ENCODE results near the gene RASD2.

Gene RASD2

DNA sequence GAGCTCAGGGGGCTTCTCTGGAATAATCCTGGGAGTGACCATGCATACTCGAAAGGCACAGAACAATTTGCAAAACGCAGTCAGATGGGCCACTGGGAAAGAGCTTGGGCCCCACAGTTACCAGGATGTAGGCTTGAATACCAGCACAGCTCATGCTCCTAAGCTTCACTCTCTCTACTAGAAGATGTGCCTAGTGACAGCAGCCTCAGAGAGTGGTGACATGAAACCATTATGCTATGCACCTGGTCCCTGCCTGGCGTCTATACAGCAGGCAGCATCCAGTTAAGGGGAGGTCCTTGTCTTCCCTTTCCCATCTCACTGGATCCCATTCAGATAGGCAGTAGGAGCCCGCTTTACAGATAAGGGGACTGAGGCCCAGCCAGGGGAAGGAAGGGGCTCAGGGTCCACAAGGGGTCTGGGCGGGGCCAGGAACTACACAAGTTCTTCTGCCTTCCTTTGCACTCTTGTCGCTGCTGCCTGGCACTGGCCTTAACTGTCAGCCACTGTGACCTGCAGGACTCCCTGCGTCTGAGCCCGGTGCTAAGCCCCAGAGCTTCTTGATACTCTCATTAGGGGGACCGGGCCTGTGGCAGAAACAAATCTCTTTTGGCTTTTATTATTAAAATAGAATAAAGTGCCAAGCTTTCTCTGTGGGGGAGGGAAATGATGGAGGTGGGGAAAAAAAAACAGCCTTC lies 21.2 kb upstream of the RASD2 start:
- FAIRE-seq (no peak), DNase-seq (ENCODE audit: insufficient read length, low spot score) (no peak)
- TF ChIP-seq, protein P1, sequence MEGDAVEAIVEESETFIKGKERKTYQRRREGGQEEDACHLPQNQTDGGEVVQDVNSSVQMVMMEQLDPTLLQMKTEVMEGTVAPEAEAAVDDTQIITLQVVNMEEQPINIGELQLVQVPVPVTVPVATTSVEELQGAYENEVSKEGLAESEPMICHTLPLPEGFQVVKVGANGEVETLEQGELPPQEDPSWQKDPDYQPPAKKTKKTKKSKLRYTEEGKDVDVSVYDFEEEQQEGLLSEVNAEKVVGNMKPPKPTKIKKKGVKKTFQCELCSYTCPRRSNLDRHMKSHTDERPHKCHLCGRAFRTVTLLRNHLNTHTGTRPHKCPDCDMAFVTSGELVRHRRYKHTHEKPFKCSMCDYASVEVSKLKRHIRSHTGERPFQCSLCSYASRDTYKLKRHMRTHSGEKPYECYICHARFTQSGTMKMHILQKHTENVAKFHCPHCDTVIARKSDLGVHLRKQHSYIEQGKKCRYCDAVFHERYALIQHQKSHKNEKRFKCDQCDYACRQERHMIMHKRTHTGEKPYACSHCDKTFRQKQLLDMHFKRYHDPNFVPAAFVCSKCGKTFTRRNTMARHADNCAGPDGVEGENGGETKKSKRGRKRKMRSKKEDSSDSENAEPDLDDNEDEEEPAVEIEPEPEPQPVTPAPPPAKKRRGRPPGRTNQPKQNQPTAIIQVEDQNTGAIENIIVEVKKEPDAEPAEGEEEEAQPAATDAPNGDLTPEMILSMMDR (IDR thresholded peaks at IDR 0.05; ENCODE audit: insufficient read depth, missing control alignments): no peak

DNA sequence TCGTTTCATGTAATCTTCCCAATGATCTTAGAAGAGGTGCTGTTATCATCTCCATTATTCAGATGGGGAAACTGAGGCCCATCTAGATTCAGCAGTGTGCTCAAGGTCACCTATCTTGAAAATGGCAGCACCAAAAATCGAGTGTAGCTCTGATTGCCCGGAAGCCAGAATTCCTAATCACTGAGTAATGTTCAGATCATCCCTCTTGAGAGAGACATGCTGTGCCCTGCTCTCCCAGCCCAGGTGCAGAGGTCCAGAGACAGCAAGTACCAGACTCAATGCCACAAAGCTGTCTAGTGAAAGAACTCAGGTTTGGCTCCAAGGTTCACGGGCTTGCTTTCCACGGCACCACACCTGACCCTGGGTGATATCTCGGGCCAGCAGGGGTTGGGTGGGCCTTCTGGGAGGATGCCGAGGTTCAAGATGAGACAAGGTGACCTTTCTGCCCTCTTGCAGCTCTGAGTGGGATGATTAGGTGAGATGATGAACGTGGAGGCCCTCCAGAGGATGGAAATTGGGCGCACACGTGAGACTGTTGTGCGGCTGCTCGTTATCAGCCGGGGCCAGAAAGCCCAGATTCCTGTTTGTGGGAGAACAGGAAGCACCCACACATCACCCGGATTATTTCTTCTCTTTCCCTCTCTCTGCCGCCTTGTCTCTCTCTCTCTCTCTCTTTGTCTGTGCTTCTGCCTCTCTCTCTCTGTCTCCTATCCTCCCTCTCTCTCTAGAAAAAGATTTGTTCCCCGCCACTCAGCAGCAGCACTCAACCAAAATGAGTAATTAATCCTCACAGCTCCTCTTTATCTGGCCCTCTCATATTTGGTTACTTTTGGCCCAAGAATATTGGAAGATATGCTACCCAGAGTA lies 19.0 kb upstream of the RASD2 start:
- TF ChIP-seq, protein P1 (IDR thresholded peaks at IDR 0.05; ENCODE audit: insufficient read depth, missing control alignments): no peak
- FAIRE-seq (no peak), DNase-seq (ENCODE audit: insufficient read length, low spot score) (no peak)

DNA sequence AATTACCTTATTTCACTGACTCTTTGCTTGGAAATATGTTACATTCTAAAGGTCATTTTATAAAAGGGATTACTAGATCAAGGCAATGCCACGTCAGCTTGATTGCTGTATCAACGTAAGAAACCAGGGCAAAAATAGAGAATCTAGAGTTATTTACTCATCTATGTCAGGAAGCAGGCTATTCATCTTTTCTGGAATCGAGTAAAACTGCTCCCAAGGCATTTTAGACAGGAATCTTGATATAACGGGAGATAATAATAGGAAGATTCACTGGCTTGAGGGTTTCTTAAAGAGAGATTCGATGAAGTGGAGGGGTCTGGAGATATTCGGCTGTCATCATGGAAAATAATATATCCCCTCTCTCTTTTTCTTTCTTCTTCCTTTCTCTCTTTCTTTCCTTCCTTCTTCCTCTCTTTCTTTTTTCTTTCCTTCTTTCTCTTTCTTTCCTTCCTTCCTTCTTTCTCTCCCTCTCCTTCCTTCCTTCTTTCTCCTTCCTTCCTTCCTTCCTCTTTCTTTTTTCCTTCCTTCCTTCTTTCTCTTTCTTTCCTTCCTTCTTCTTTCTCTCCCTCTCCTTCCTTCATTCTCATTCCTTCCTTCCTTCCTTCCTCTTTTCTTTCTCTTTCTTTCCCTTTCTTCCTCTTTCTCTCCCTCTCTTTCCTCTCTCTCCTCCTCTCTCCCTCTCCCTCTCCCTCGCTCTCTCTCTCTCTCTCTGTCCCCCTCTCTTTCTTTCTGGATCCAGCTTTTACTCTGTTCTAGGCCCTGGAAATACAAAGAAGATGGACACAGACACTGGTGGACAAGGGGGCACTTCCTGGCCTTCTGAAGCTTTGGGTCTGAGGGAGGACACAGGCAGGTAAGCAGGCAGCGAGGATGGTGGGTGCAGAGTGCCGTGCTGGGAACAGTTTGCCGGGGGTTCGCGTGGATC lies 18.1 kb upstream of the RASD2 start:
- FAIRE-seq (no peak), DNase-seq (ENCODE audit: insufficient read length, low spot score) (no peak)
- TF ChIP-seq, protein P1 (IDR thresholded peaks at IDR 0.05; ENCODE audit: insufficient read depth, missing control alignments): no peak

DNA sequence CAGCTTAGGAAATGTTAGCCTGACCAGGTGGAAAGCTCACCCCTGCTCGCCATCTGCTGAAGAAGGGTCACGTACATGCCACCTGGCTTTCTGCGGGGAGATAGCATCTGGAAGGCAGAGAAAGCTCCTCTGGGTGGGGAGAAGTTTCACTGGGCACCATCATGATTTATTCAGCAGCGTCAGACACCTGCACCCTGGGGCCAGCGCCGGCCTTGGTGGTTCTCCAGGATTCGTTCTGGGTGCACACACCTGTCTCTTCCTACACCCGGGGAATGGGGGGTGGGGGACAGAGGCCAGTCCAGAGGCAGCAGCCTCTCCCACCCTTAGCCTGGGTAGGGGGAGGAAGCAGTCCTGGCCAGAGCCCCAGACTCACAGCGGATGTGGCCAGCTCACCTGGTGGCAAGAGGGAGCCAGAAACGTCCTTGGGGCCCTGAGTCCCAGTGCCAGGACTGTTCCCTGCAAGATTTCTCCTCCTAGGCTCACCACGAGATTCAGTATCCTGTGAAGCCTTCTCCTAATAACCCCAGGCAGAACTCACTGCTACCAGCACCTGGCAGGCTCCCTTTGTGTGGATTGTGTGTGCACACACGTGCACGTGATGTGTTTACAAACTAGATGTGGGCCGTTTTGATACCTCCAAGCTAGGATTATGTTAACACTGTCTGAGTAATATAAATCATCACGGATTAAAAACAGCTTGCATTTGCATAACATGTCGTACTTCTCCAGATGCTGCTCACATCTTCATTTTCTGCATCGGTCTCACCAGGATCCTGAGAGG lies 17.3 kb upstream of the RASD2 start:
- TF ChIP-seq, protein P1 (IDR thresholded peaks at IDR 0.05; ENCODE audit: insufficient read depth, missing control alignments): no peak
- DNase-seq (ENCODE audit: insufficient read length, low spot score): no peak
- FAIRE-seq: no peak

DNA sequence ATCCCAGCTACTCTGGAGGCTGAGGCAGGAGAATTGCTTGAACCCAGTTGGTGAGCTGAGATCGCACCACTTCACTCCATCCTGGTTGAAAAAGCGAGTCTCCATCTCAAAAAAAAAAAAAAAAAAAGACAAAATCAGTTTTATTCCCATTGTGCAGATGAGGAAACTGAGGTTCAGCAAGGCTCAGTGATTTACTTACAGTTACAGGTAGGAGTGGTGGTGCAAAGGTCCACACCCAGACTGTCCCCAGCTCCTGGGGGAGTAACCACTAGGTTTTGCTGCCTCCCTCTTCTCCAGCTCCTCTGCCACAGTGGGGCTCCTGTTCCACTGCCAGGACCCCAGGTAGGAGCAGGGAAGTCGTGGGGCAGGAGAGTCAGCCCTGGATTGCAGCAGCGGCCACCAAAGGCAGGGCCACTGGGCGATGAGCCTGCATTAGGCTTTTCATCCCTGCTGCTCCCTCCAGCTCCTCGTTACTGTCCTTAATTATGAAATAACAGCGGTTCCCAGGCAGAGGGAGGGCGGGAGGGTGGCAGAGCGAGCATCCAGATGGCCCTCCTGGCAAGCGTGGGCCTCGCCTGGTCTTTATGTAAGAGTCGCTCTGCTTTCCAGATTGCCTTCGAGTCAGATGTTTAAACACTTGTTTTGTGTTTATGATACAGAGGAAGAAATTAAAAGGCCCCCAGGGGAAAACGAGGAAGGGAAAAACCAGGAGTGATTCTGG lies 15.5 kb upstream of the RASD2 start:
- TF ChIP-seq, protein P1 (IDR thresholded peaks at IDR 0.05; ENCODE audit: insufficient read depth, missing control alignments): no peak
- DNase-seq (ENCODE audit: insufficient read length, low spot score): no peak
- no peak for FAIRE-seq
